OCI-LY7 (cell line): Measurements from ENCODE around the gene TMEM156. TPM values are rescaled to one million over a fixed set of nuclear protein-coding genes. Genes with fewer than 3 reads are reported as not detected.

Experiments
- BruUV-seq: library from RNA; stranded (reverse); fragments of 400-500 nt; replicated peaks from 2 replicates; lab custom pipeline; 2021; lab: Mats Ljungman, UMichigan
- CTCF ChIA-PET: fragments of 300-600 bp; sonication (Branson Sonifier 250); formaldehyde crosslinking; loops from one replicate; lab custom pipeline; 2022; ENCODE audit warnings: antibody characterized with exemption; ENCODE audit not compliant: unreplicated experiment; lab: Charles Lee
- POLR2A ChIA-PET: fragments of 300-600 bp; sonication (Branson Sonifier 250); formaldehyde crosslinking; loops from one replicate; lab custom pipeline; 2022; ENCODE audit warnings: antibody characterized with exemption; lab: Charles Lee
- DNase-seq: peaks from one replicate; pipeline ENCODE4 v3.0.0-alpha.2; 2015; ENCODE audit warnings: low spot score
- H2AFZ ChIP-seq: fragments of 200-600 bp; sonication (generic), shearing (Covaris generic); 2 replicates; pipeline ENCODE4 v1.6.1; 2014; ENCODE audit warnings: mild to moderate bottlenecking, antibody characterized with exemption, low read length, moderate library complexity
- H3K27ac ChIP-seq: fragments of 200-600 bp; sonication (generic); 2 replicates; pipeline ENCODE4 v1.5.1; 2014; ENCODE audit warnings: mixed run types, low read depth, mild to moderate bottlenecking, moderate library complexity, low read length, inconsistent platforms; ENCODE audit not compliant: poor library complexity, severe bottlenecking
- H3K36me3 ChIP-seq: fragments of 200-600 bp; sonication (generic); 2 replicates; pipeline ENCODE4 v1.6.1; 2014; ENCODE audit warnings: mild to moderate bottlenecking, antibody characterized with exemption, low read length, moderate library complexity, mixed read lengths; ENCODE audit not compliant: insufficient read depth
- H3K4me1 ChIP-seq: fragments of 200-600 bp; sonication (generic); 2 replicates; pipeline ENCODE4 v1.5.1; 2014; ENCODE audit warnings: mild to moderate bottlenecking, low read length; ENCODE audit not compliant: insufficient read depth, poor library complexity, severe bottlenecking
- H3K4me2 ChIP-seq: fragments of 200-600 bp; sonication (generic); 2 replicates; pipeline ENCODE4 v1.6.1; 2014; ENCODE audit warnings: mild to moderate bottlenecking, low read length
- H3K4me3 ChIP-seq: fragments of 200-600 bp; sonication (generic); 2 replicates; pipeline ENCODE4 v1.5.1; 2014; ENCODE audit warnings: mild to moderate bottlenecking, low read depth, low read length; ENCODE audit not compliant: poor library complexity, severe bottlenecking
- H3K79me2 ChIP-seq: fragments of 200-600 bp; sonication (generic); 2 replicates; pipeline ENCODE4 v1.6.1; 2016; ENCODE audit warnings: low read depth, mild to moderate bottlenecking, low read length, moderate library complexity, mixed read lengths; ENCODE audit not compliant: insufficient read depth
- H3K9me2 ChIP-seq: fragments of 200-600 bp; sonication (generic); 2 replicates; pipeline ENCODE4 v1.6.1; 2016; ENCODE audit warnings: mild to moderate bottlenecking, low read length, mixed read lengths; ENCODE audit not compliant: insufficient read depth
- H3K9me3 ChIP-seq: fragments of 200-600 bp; sonication (generic); 2 replicates; pipeline ENCODE4 v1.6.1; 2014; ENCODE audit warnings: mild to moderate bottlenecking, mixed run types, low read length, mixed read lengths
- H4K20me1 ChIP-seq: fragments of 200-600 bp; sonication (generic); 2 replicates; pipeline ENCODE4 v1.6.1; 2014; ENCODE audit warnings: mild to moderate bottlenecking, antibody characterized with exemption, low read length, moderate library complexity, mixed read lengths; ENCODE audit not compliant: insufficient read depth
- CTCF ChIP-seq: fragments of 200-600 bp; sonication (generic); conservative IDR thresholded peaks from 2 replicates; pipeline ENCODE4 v1.5.1; 2014; ENCODE audit warnings: mild to moderate bottlenecking, antibody characterized with exemption, low read length, moderate library complexity, mixed read lengths
- EZH2phosphoT487 ChIP-seq: fragments of 200-600 bp; sonication (generic); IDR thresholded peaks from 2 replicates; pipeline ENCODE4 v1.6.1; 2018; ENCODE audit warnings: low read depth, borderline replicate concordance, mild to moderate bottlenecking, mixed run types, antibody characterized with exemption, low read length, moderate library complexity, mixed read lengths
- intact Hi-C: fragments of 100-400 bp; cut with micrococcal nuclease; formaldehyde crosslinking; loops from one replicate; pipeline ENCODE4 v1.10.0; 2022; ENCODE audit not compliant: unreplicated experiment
- total RNA-seq, 2 experiments: library from RNA; depleted of rRNA in 1 of 2; stranded (reverse); fragments of >200 nt in 1 of 2; shearing (Covaris generic) in 1 of 2; gene quantifications; 2 replicates each; pipeline ENCODE4 v1.2.3, GENCODE V29; 2014 to 2022

The TMEM156 gene
- total RNA-seq, 2 experiments from 2014 or later: 29.0 to 29.4 TPM

GRCh38 chr4:38950734-38951133, 81.5 kb downstream of the TMEM156 start:
- Histone ChIP-seq H3K27ac (no peak overlapping the region), H4K20me1 (no peaks in the 10 kb centered on the region), H3K79me2 (no peaks in the 10 kb centered on the region), H3K36me3 (no peaks in the 10 kb centered on the region), H3K4me1 (peaks cover 4% of the 10 kb centered on the region), H3K9me3 (no peaks in the 10 kb centered on the region), H3K4me2 (no peak overlapping the region), H3K4me3 (no peak overlapping the region), H2AFZ (no peak overlapping the region), H3K9me2 (no peaks in the 10 kb centered on the region)
- no peak for DNase-seq
- ChIA-PET POLR2A (interaction anchor here (0.5 to 0.7 kb wide), 3 partner anchors 10 to 448 kb away, joined by 3 read pairs; no protein-coding TSS in a partner anchor), CTCF (no interaction called here)
- TF ChIP-seq CTCF (no peak), EZH2phosphoT487 (no peak)
- intact Hi-C loops: no loop called here
- BruUV-seq: no TSS peak

- H3K9me3 ChIP-seq: no peaks in the 10 kb centered on the region
- intact Hi-C loops: no loop called here
- no peak overlapping the region for H3K4me3 ChIP-seq
- H4K20me1 ChIP-seq: no peaks in the 10 kb centered on the region
- no peak for DNase-seq
- no peaks in the 10 kb centered on the region for H3K36me3 ChIP-seq
- no peaks in the 10 kb centered on the region for H3K9me2 ChIP-seq
- POLR2A ChIA-PET: interaction anchor here (0.5 to 1.7 kb wide), 3 partner anchors 17 to 93 kb away, joined by 3 to 8 read pairs (median 3); no protein-coding TSS in a partner anchor
- TF ChIP-seq EZH2phosphoT487 (no peak), CTCF (no peak)
- H3K4me1 ChIP-seq: peaks cover 4% of the 10 kb centered on the region
- no peaks in the 10 kb centered on the region for H3K79me2 ChIP-seq
- no peak overlapping the region for H3K27ac ChIP-seq
- CTCF ChIA-PET: no interaction called here
- H3K4me2 ChIP-seq: no peak overlapping the region
- 0 out of 2 replicates have a peak overlapping the region, but pooled peaks have one; percentile 39 for H2AFZ ChIP-seq
- no TSS peak for BruUV-seq
Observed at GRCh38 chr4:38950159-38950558, 82.0 kb downstream of the TMEM156 start.

- Histone ChIP-seq H3K36me3 (no peaks in the 10 kb centered on the region), H3K4me2 (no peak overlapping the region), H4K20me1 (no peaks in the 10 kb centered on the region), H2AFZ (peak overlapping the region; percentile 39), H3K4me1 (peaks cover 4% of the 10 kb centered on the region), H3K4me3 (no peak overlapping the region), H3K9me3 (no peaks in the 10 kb centered on the region), H3K27ac (no peak overlapping the region), H3K79me2 (no peaks in the 10 kb centered on the region), H3K9me2 (no peaks in the 10 kb centered on the region)
- no TSS peak for BruUV-seq
- ChIA-PET POLR2A (interaction anchor here (0.5 to 1.7 kb wide), 8 partner anchors 16 to 1863 kb away, joined by 3 to 8 read pairs (median 4); no protein-coding TSS in a partner anchor), CTCF (no interaction called here)
- no peak for TF ChIP-seq CTCF
- TF ChIP-seq EZH2phosphoT487: no peak
- intact Hi-C loops: no loop called here
- peak; percentile 10 for DNase-seq
Observed at GRCh38 chr4:38949411-38950051, 82.7 kb downstream of the TMEM156 start.
